Lung (tissue), 12 donors: ENCODE measurements around the gene C7orf25. TPM values are rescaled to one million over a fixed set of nuclear protein-coding genes. Genes with fewer than 3 reads are reported as not detected.

Source experiments
- ATAC-seq: fragments of 200-7000 bp; cut with Tn5 transposase; one replicate; pipeline ENCODE4 v1.9.1; 2020; ENCODE audit warnings: moderate number of reproducible peaks; ENCODE audit not compliant: insufficient read depth, low FRiP score
- DNase-seq, 3 donors: peaks; one replicate each; pipeline ENCODE4 v3.0.0-alpha.2; 2013 to 2017
- H3K27ac ChIP-seq, 2 donors: one replicate each; pipeline ENCODE4 v1.5.1; 2013; ENCODE audit warnings: mild to moderate bottlenecking in 2 of 2, moderate library complexity in 2 of 2, control low read depth in 1 of 2, inconsistent platforms in 1 of 2, low read depth in 1 of 2, low read length in 1 of 2
- H3K27me3 ChIP-seq, 3 donors: one replicate each; pipeline ENCODE4 v1.5.1; 2013; ENCODE audit warnings: low read length in 2 of 3; ENCODE audit not compliant: control insufficient read depth in 3 of 3, insufficient read depth in 3 of 3
- H3K36me3 ChIP-seq, 4 donors: one replicate each; pipeline ENCODE4 v1.5.1; 2013; ENCODE audit warnings: low read length in 4 of 4, mild to moderate bottlenecking in 1 of 4, moderate library complexity in 1 of 4; ENCODE audit not compliant: control insufficient read depth in 4 of 4, insufficient read depth in 4 of 4
- H3K4me1 ChIP-seq, 5 donors: one replicate each; pipeline ENCODE4 v1.5.1; 2013; ENCODE audit warnings: low read length in 5 of 5, mild to moderate bottlenecking in 2 of 5, moderate library complexity in 1 of 5; ENCODE audit not compliant: control insufficient read depth in 5 of 5, insufficient read depth in 5 of 5
- H3K4me3 ChIP-seq: one replicate; pipeline ENCODE4 v1.5.1; 2013; ENCODE audit warnings: mild to moderate bottlenecking, control low read depth, moderate library complexity
- H3K9ac ChIP-seq, 2 donors: one replicate each; pipeline ENCODE4 v1.5.1; 2013; ENCODE audit warnings: low read length in 2 of 2, control low read depth in 1 of 2; ENCODE audit not compliant: insufficient read depth in 1 of 2
- H3K9me3 ChIP-seq, 4 donors: one replicate each; pipeline ENCODE4 v1.5.1; 2013; ENCODE audit warnings: low read length in 3 of 4, mild to moderate bottlenecking in 1 of 4, moderate library complexity in 1 of 4; ENCODE audit not compliant: control insufficient read depth in 4 of 4, insufficient read depth in 3 of 4
- CTCF ChIP-seq: IDR thresholded peaks from 2 replicates; pipeline ENCODE4 v1.5.1; 2012; ENCODE audit warnings: mild to moderate bottlenecking; ENCODE audit errors: control extremely low read depth, extremely low read depth
- WGBS, 2 donors: extraction: QIAGEN DNeasy Blood & Tissue Kit; methylation state at CpG; one replicate each; pipeline ENCODE4 v1.1.7; 2013; 5-methylcytosine and 5-hydroxymethylcytosine counted together
- polyA plus RNA-seq, 2 donors: library from polyadenylated mRNA; stranded (reverse); fragments of 200-250 nt; gene quantifications; one replicate each; pipeline ENCODE4 v1.2.1, GENCODE V29; 2013
- total RNA-seq, 2 donors: library from RNA; depleted of rRNA in 1 of 2; stranded (reverse); fragments of >200 nt in 1 of 2; gene quantifications; one replicate each; pipeline ENCODE4 v1.2.1, GENCODE V29; 2014 to 2021
- donor health status: control.
- donor health status: control.
- donor health status: Bipolar disorder and iron deficiency.
- donor health status: healthy.
- donor health status: DM: yes; HTN: yes; CAD: no.

The C7orf25 gene
- total and polyA plus RNA-seq, 4 donors: 5.6 to 10.2 (median 6.2) TPM

GRCh38 chr7:42878303-42878702, 33.6 kb downstream of the C7orf25 start:
- Histone ChIP-seq H3K36me3 (no peaks in the 10 kb centered on the region), H3K9ac (no peak overlapping the region), H3K9me3 (no peaks in the 10 kb centered on the region), H3K27me3 (no peaks in the 10 kb centered on the region), H3K4me1 (no peaks in the 10 kb centered on the region), H3K27ac (no peak overlapping the region), H3K4me3 (no peak overlapping the region)
- no peak for TF ChIP-seq CTCF
- WGBS, 2 donors: 50 to 79% methylated on average over 3 of the region's 3 CpGs
- ATAC-seq (no peak), DNase-seq (no peak)

- no peak for ATAC-seq
Measured at GRCh38 chr7:42877862-42878261, 34.0 kb downstream of the C7orf25 start.

GRCh38 chr7:42876182-42877068, 35.4 kb downstream of the C7orf25 start:
- ATAC-seq: peak; percentile 83
- peak; percentile 74 for TF ChIP-seq CTCF
- Histone ChIP-seq H3K27me3 (no peaks in the 10 kb centered on the region), H3K9me3 (no peaks in the 10 kb centered on the region), H3K4me3 (no peak overlapping the region), H3K36me3 (no peaks in the 10 kb centered on the region), H3K27ac (no peak overlapping the region), H3K9ac (no peak overlapping the region), H3K4me1 (no peaks in the 10 kb centered on the region)
- 42 to 60% methylated on average over 5 of the region's 5 CpGs for WGBS, 2 donors
- peak; percentile 58 to 76 (median 73) for DNase-seq

More at GRCh38 chr7:42877862-42878261, 34.0 kb downstream of the C7orf25 start:
- no peak for DNase-seq
- 38 to 70% methylated on average over 2 of the region's 2 CpGs for WGBS, 2 donors
- Histone ChIP-seq H3K36me3 (no peaks in the 10 kb centered on the region), H3K27ac (no peak overlapping the region), H3K4me1 (no peaks in the 10 kb centered on the region), H3K4me3 (no peak overlapping the region), H3K9me3 (no peaks in the 10 kb centered on the region), H3K27me3 (no peaks in the 10 kb centered on the region), H3K9ac (no peak overlapping the region)
- TF ChIP-seq CTCF: no peak
